HUES6 (cell line): ENCODE measurements around the gene ORC3.
"Not testable (repeated sequence)": the region's sequence is repeated elsewhere in the genome, so short reads cannot be mapped to it uniquely, and the experiment has no call there.

Experiments used
- H3K27ac ChIP-seq: 2 replicates; pipeline ENCODE4 v1.7.0; 2013; ENCODE audit warnings: low read depth, mild to moderate bottlenecking, low read length, inconsistent platforms
- H3K27me3 ChIP-seq: 2 replicates; pipeline ENCODE4 v1.6.1; 2013; ENCODE audit warnings: low read length; ENCODE audit not compliant: control insufficient read depth, insufficient read depth
- H3K36me3 ChIP-seq: 2 replicates; pipeline ENCODE4 v1.6.1; 2013; ENCODE audit warnings: low read length; ENCODE audit not compliant: control insufficient read depth, insufficient read depth
- H3K4me1 ChIP-seq: 2 replicates; pipeline ENCODE4 v1.6.1; 2013; ENCODE audit warnings: low read length; ENCODE audit not compliant: control insufficient read depth, insufficient read depth
- H3K4me3 ChIP-seq: 2 replicates; pipeline ENCODE4 v1.5.1; 2013; ENCODE audit warnings: low read depth, low read length
- H3K9ac ChIP-seq: one replicate; pipeline ENCODE4 v1.6.1; 2013; ENCODE audit warnings: mild to moderate bottlenecking, low read length
- H3K9me3 ChIP-seq: 2 replicates; pipeline ENCODE4 v1.6.1; 2013; ENCODE audit warnings: low read depth, low read length; ENCODE audit not compliant: control insufficient read depth, insufficient read depth

The ORC3 gene

DNA sequence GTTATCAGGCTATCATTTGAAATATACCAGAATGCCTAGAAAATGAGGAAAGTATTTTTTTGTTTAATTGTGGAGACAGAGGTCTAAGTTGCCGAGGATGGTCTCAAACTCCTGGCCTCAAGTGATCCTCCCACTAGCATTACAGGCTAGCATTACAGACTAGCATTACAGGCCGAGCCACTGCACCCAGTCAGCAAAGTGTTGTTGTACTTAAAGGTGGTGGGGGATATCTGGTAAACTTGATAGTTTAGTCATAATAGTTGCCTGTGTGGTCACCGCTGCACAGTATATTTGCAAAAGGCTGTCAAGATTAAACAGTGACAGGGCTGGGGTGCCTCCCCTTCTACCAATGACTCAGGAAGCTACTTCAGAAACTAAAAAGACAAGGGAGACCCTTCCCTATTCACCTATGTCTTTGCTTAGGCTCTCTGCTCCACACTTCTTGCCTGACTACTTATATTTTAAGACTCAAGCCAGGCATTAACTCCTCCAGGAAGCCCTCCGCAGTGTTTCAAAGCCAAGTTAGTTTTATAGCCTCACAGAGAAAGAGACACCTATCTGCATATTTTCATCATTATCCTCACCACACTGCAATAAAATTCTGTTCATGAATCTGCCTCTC, 115.2 kb downstream of the ORC3 start:
- H3K36me3 ChIP-seq: peaks cover 8% of the 10 kb centered on the region; the same call in 1 of the 2 replicates
- H3K9me3 ChIP-seq: no peaks in the 10 kb centered on the region
- H3K4me1 ChIP-seq: no peaks in the 10 kb centered on the region
- H3K27ac ChIP-seq: no peak overlapping the region
- no peak overlapping the region for H3K9ac ChIP-seq
- H3K27me3 ChIP-seq: no peaks in the 10 kb centered on the region
- no peak overlapping the region for H3K4me3 ChIP-seq

DNA sequence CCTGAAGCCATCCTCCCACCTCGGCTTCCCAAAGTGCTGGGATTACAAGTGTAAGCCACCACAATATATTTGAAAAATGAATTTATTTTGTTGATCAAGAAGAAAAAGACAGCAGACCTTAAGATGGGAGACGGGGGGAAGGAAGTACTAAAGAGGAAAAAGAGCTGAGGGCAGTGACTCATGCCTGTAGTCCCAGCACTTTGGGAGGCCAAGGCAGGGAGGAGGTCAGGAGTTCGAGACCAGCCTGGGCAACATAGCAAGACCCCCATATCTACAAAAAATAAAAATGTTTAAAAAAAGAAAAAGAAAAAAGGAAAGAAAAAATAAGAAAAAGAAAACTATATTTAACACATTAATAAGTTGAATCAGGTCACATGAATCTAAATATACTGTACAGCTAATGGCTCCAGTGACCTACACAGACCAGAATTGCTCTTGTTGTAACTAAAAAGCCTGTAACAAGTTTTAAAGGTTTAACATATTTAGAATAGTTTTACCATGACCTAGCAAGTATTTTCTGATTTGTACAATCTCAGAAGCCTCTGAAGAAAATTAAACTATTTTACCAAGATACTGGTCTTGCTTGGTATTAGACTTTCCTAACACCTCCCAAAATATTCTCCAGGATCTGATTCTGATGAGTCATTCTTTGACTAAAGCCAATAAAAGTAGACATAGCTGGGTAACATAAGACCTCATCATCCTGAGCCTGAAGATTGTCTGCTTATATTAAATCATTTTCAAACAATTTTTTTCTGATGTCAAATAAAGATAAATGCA, 116.4 kb downstream of the ORC3 start:
- Histone ChIP-seq H3K27ac (no peak overlapping the region), H3K36me3 (no peaks in the 10 kb centered on the region), H3K4me1 (no peaks in the 10 kb centered on the region), H3K27me3 (no peaks in the 10 kb centered on the region), H3K9ac (no peak overlapping the region), H3K4me3 (no peak overlapping the region), H3K9me3 (no peaks in the 10 kb centered on the region)

DNA sequence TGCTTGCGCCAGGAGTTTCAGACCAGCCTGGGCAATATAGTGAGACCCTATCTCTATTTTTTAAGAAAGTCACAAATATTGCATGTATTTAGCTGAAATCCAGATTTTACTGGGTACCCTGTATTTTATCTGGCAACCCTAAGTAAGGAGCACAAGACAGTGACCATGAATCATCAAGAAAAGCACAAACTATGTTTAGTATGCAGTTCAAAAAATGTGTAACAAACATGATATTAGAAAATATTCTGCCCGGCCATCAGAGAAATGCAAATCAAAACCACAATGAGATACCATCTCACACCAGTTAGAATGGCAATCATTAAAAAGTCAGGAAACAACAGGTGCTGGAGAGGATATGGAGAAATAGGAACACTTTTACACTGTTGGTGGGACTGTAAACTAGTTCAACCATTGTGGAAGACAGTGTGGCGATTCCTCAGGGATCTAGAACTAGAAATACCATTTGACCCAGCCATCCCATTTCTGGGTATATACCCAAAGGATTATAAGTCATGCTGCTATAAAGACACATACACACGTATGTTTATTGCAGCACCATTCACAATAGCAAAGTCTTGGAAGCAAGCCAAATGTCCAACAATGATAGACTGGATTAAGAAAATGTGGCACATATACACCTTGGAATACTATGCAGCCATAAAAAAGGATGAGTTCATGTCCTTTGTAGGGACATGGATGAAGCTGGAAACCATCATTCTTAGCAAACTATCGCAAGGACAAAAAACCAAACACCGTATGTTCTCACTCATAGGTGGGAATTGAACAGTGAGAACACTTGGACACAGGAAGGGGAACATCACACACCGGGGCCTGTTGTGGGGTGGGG, 118.9 kb downstream of the ORC3 start:
- H3K9me3 ChIP-seq, H3K27ac ChIP-seq, H3K9ac ChIP-seq, H3K36me3 ChIP-seq, H3K4me3 ChIP-seq, H3K4me1 ChIP-seq, H3K27me3 ChIP-seq: not testable (repeated sequence)

DNA sequence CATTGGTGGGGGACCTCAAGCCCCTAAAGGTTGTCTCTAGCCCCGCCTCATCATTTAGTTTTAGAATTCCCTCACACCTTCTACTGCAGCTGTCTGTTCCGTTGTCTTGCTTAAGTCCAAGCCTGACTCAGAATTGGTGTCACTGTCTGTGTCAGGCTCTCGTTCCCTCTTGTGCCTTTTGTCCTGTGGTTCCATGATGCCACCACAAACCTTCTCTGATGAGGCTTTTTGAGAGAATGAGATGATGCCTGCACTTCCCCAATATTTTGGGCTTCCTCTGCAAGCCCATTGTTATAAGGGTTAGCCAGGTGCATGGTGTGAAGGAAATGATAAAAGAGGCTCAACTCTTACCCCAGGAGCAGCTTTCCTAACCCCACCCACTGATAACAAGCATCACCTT, 120.2 kb downstream of the ORC3 start:
- Histone ChIP-seq H3K36me3 (no peaks in the 10 kb centered on the region), H3K27me3 (no peaks in the 10 kb centered on the region), H3K9me3 (no peaks in the 10 kb centered on the region), H3K9ac (no peak overlapping the region), H3K27ac (no peak overlapping the region), H3K4me3 (no peak overlapping the region), H3K4me1 (no peaks in the 10 kb centered on the region)

DNA sequence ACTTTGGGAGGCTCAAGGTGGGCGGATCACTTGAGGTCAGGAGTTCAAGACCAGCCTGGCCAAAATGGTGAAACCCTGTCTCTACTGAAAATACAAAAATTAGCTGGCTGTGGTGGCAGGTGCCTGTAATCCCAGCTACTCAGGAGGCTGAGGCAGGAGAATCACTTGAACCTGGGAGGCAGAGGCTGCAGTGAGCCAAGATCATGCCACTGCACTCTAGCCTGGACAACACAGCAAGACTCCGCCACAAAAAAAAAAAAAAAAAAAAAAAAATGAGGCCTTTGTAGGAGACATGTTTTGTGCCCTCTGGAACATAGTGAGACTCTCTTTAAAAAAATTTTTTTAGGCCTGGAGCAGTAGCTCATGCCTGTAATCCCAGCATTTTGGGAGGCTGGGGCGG, 122.8 kb downstream of the ORC3 start:
- H3K9ac ChIP-seq, H3K4me3 ChIP-seq, H3K36me3 ChIP-seq, H3K27ac ChIP-seq, H3K9me3 ChIP-seq, H3K4me1 ChIP-seq, H3K27me3 ChIP-seq: not testable (repeated sequence)

DNA sequence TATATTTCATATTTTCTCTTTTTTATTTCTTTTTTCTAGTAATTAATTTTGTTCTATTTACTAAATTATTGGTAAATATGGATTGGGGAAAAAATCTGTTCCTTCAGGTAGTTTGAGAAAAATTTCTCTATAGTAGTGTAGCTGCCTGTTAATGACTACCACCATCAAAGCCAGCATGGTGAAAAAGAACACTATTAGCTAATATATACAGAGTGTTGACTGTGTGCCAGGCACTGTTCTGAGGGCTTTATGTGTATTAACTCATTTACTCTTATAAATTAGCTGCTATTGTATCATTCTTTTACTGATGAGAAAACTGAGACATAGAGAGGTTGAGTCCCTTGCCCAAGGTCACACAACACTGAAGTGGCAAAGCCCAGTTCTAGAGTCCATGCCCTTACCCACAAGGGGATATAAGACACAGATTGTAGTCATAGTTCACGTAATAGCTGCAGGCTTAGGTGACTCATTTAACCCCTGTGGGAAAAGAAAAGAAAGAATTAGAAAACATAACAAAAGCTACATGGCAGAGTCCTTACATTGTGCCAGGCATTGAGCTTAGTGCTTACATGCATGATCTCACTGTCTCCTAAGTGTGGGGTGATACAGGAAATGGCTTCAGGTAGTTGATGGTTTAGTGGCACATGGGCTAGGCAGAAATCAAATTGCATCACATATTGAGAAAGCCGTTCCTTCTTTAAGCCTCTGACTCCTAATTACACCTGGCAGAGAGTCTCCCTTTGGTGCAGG, 124.3 kb downstream of the ORC3 start:
- Histone ChIP-seq H3K36me3 (no peaks in the 10 kb centered on the region), H3K4me1 (no peaks in the 10 kb centered on the region; the same call in 1 of the 2 replicates), H3K9me3 (no peaks in the 10 kb centered on the region), H3K9ac (no peak overlapping the region), H3K4me3 (no peak overlapping the region), H3K27ac (no peak overlapping the region), H3K27me3 (no peaks in the 10 kb centered on the region)
